GM12864 (cell line): ENCODE data around the gene MYLK2.

ENCODE experiments used
- DNase-seq: peaks from one replicate; pipeline ENCODE4 v3.0.0-alpha.2; 2011; ENCODE audit warnings: low read depth
- H3K4me3 ChIP-seq: 2 replicates; pipeline ENCODE4 v1.5.1; 2011; ENCODE audit warnings: mild to moderate bottlenecking, low read depth, low read length, control low read depth
- TF ChIP-seq, protein P1 (sequence below): IDR thresholded peaks from 2 replicates; pipeline ENCODE4 v1.5.1; 2011; ENCODE audit warnings: low read depth, mild to moderate bottlenecking, moderate library complexity, low read length, control low read depth, inconsistent platforms; ENCODE audit errors: missing control alignments

MYLK2 gene

DNA sequence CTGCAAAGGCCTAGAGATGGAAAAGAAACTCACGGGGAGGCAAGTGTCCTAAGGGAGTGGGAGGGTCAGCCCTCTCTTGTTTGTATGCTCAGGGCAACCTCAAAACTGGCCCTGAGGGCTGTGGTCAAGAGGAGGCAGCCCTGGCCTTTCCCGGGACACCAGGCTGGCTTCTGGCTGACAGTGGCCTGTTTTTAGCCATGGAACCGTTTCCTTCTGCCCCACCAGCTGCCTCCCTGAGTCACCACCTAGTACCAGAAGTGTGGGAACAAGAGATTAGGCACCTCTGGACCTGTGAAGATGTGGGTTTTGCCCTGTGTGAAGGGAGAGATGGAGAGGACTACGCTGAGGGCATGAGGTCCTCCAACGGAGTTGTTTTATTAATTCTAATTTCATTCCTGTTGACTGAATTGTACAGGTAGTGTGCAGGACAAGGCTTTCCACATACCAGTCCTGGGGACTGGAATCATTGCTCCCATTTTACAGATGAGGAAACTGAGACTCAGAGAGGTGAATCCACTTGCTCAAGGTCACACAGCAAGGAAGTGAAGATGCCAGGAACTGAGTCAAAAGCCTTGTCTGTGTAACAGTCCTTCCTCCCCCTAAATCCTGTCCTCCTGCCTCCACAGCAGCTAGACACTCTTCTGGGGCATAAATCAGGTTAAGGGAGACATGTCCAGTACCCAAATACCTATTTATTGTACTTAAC, 20.8 kb downstream of the MYLK2 start:
- no peak for DNase-seq
- no peak overlapping the region for H3K4me3 ChIP-seq
- TF ChIP-seq, protein P1, sequence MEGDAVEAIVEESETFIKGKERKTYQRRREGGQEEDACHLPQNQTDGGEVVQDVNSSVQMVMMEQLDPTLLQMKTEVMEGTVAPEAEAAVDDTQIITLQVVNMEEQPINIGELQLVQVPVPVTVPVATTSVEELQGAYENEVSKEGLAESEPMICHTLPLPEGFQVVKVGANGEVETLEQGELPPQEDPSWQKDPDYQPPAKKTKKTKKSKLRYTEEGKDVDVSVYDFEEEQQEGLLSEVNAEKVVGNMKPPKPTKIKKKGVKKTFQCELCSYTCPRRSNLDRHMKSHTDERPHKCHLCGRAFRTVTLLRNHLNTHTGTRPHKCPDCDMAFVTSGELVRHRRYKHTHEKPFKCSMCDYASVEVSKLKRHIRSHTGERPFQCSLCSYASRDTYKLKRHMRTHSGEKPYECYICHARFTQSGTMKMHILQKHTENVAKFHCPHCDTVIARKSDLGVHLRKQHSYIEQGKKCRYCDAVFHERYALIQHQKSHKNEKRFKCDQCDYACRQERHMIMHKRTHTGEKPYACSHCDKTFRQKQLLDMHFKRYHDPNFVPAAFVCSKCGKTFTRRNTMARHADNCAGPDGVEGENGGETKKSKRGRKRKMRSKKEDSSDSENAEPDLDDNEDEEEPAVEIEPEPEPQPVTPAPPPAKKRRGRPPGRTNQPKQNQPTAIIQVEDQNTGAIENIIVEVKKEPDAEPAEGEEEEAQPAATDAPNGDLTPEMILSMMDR: no peak

GRCh38 chr20:31840906-31841816, 22.0 kb downstream of the MYLK2 start:
- H3K4me3 ChIP-seq: no peak overlapping the region
- DNase-seq: no peak
- TF ChIP-seq, protein P1: no peak

GRCh38 chr20:31841928-31842327, 22.8 kb downstream of the MYLK2 start:
- no peak for DNase-seq
- no peak overlapping the region for H3K4me3 ChIP-seq
- TF ChIP-seq, protein P1: no peak

DNA sequence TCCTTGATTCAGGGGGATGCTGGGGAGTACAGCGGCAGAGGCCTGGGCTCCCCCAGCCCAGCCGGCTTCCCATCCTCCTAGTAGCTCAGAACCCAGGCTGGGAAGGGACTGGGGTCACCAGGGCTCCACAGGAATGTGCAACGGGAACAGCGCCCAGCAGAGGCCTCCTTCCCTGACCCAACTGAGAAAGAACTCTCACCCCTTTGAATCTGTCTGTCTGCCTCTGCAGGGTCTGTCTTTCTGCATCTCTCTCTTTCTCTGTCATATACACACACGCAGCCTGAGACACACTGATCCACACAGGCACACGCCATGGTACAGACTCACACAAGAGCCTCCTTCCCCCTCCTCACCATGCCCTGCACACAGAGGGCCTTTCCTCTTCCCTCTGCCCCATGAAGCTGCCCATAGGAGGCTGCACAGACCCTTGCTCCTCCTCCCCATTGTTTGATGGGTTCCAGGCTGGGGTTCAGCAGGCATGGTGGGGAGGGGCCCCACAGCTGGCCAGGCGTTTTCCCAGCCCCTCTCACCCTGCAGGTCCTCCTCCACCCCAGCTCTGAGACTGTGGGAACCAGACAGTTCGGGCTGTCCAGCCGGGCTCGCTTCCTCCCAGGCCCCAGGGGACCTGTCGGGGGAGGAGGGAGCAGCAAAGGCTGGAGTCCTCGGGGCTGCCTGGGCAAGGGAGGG, 23.5 kb downstream of the MYLK2 start:
- TF ChIP-seq, protein P1: no peak
- no peak overlapping the region for H3K4me3 ChIP-seq
- DNase-seq: no peak

GRCh38 chr20:31843288-31843687, 24.1 kb downstream of the MYLK2 start:
- TF ChIP-seq, protein P1: no peak
- no peak for DNase-seq
- H3K4me3 ChIP-seq: no peak overlapping the region

DNA sequence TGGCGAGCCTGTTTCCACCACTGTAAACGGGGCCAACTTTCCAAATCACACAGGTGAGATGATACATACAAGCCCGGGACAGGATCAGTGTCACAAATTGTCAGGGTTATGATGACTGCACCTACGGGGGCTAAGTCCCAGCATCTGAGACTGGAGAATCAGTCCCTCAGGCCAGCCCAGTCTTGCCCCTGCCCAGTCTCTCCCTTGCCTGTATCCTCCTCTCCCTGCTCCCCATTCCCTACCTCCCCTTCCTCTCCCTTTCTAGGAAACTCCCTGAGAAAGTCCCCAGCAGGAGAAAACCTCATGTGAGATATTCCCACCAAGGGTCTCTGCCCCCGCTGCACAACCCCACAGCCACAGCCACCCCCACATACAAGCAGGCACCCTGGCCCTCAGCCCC, 24.7 kb downstream of the MYLK2 start:
- H3K4me3 ChIP-seq: no peak overlapping the region
- no peak for DNase-seq
- TF ChIP-seq, protein P1: no peak
